ENCODE measurements around the gene SLC2A9.

The SLC2A9 gene

GRCh38 chr4:9970399-9971011, 50.8 kb downstream of the SLC2A9 start:
- TF ChIP-seq TAF1 (IDR thresholded peaks at IDR 0.05; ENCODE audit: borderline replicate concordance, insufficient read depth, low read length) (no peak), SIN3A (IDR thresholded peaks at IDR 0.05; ENCODE audit: borderline replicate concordance, insufficient read depth, low read length) (no peak), REST (IDR thresholded peaks at IDR 0.05; ENCODE audit: insufficient read depth in 1 of 2, low read depth in 2 of 2, low read length in 2 of 2) (no peak), FOXP2 (optimal IDR thresholded peaks at IDR 0.05; ENCODE audit: borderline replicate concordance, extremely low read depth, extremely low read length, insufficient read depth) (no peak), POLR2AphosphoS5 (IDR thresholded peaks at IDR 0.05; ENCODE audit: low read depth, low read length) (no peak)

GRCh38 chr4:9969526-9970398, 51.5 kb downstream of the SLC2A9 start:
- TF ChIP-seq SIN3A (IDR thresholded peaks at IDR 0.05; ENCODE audit: borderline replicate concordance, insufficient read depth, low read length) (no peak), FOXP2 (optimal IDR thresholded peaks at IDR 0.05; ENCODE audit: borderline replicate concordance, extremely low read depth, extremely low read length, insufficient read depth) (no peak), TAF1 (IDR thresholded peaks at IDR 0.05; ENCODE audit: borderline replicate concordance, insufficient read depth, low read length) (no peak), POLR2AphosphoS5 (IDR thresholded peaks at IDR 0.05; ENCODE audit: low read depth, low read length) (no peak)

- TF ChIP-seq FOXP2 (optimal IDR thresholded peaks at IDR 0.05; ENCODE audit: borderline replicate concordance, extremely low read depth, extremely low read length, insufficient read depth) = no peak
- TF ChIP-seq POLR2AphosphoS5 (IDR thresholded peaks at IDR 0.05; ENCODE audit: low read depth, low read length) = no peak
These were observed 52.8 kb downstream of the SLC2A9 start for GRCh38 chr4:9968472-9968871.

GRCh38 chr4:9964879-9965278, 56.4 kb downstream of the SLC2A9 start:
- TF ChIP-seq TAF1 (IDR thresholded peaks at IDR 0.05; ENCODE audit: borderline replicate concordance, insufficient read depth, low read length) = no peak
- TF ChIP-seq REST (IDR thresholded peaks at IDR 0.05; ENCODE audit: insufficient read depth in 1 of 2, low read depth in 2 of 2, low read length in 2 of 2) = no peak
- no peak for TF ChIP-seq POLR2AphosphoS5 (IDR thresholded peaks at IDR 0.05; ENCODE audit: low read depth, low read length)
- TF ChIP-seq FOXP2 (optimal IDR thresholded peaks at IDR 0.05; ENCODE audit: borderline replicate concordance, extremely low read depth, extremely low read length, insufficient read depth) = no peak
- TF ChIP-seq SIN3A (IDR thresholded peaks at IDR 0.05; ENCODE audit: borderline replicate concordance, insufficient read depth, low read length) = no peak

- TF ChIP-seq POLR2AphosphoS5 (IDR thresholded peaks at IDR 0.05; ENCODE audit: low read depth, low read length) (no peak), SIN3A (IDR thresholded peaks at IDR 0.05; ENCODE audit: borderline replicate concordance, insufficient read depth, low read length) (no peak), REST (IDR thresholded peaks at IDR 0.05; ENCODE audit: insufficient read depth in 1 of 2, low read depth in 2 of 2, low read length in 2 of 2) (no peak), FOXP2 (optimal IDR thresholded peaks at IDR 0.05; ENCODE audit: borderline replicate concordance, extremely low read depth, extremely low read length, insufficient read depth) (no peak), TAF1 (IDR thresholded peaks at IDR 0.05; ENCODE audit: borderline replicate concordance, insufficient read depth, low read length) (no peak)
These were observed 58.0 kb downstream of the SLC2A9 start for GRCh38 chr4:9963328-9963727.
